Fibroblast of skin of scalp (primary cell): ENCODE measurements around the gene TAOK3.
"Not testable (repeated sequence)": the region's sequence is repeated elsewhere in the genome, so short reads cannot be mapped to it uniquely, and the experiment has no call there.

Experiments
- DNase-seq: peaks from one replicate; pipeline ENCODE4 v3.0.0-alpha.2; 2013

The TAOK3 gene

DNA sequence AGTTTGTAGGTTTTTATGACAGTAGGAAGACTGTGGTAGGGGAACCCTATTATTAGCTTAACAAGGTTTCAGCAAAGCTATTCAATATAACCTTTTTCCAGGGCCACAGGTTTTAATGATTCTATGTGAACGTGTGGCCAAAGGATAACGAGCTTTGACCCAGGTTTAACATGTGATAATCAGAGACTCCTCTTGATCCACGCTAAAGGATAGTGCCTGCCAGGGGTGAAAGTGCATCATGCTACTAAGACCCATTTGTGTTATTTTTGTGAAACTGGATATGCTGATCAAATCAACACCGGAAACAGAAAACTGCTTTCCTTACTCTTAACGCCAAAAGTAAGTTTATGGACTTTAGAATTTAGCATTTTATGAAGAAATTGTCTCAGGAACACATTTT, 909 bp upstream of the TAOK3 start:
- no peak for DNase-seq

DNA sequence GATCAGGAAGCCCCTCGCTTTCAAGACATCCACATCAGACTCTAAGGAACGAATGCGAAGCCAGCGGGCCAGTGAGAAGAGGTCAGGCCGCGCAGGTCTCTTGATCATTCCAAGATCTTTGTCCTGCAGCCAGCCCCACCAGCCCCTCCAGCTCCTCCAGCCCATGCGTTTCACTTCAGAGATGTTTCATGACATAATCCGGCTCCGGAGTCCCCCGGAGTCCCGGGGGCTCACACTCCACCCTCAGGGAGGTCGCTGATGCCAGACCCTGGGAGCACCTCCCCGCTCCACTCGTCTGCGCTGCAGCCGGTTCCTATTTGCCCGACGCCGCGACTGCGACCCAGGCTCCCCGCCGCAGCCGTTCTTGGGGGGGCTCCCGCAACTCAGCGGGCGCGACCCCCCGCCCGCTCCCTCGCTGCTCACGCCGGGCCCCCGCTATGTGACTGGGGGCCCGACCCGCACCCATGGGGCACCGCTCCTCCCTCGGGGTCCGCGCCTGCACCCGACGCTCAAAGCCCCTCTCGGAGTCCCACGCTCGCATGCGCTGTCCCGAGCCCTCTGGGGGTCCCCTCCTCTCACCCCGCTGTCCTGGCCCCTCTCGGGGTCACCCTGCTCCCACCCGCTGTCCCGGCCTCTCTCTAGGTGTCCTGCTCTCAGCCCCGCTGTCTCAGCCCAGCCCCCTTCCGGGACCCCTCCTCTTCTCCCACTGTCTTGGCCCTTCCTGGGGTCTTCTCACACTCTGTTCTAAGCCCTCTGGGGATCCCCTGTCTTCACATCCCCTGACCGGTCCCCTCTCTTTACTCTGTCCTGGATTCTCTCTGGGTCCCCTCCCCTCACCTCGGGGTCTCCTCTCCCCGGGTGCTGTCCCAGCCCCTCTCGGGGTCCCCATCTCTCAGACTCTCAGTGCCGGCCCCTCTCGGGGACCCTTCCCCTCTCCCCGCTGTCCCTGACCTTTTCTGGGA, 1.1 kb downstream of the TAOK3 start:
- no peak for DNase-seq

DNA sequence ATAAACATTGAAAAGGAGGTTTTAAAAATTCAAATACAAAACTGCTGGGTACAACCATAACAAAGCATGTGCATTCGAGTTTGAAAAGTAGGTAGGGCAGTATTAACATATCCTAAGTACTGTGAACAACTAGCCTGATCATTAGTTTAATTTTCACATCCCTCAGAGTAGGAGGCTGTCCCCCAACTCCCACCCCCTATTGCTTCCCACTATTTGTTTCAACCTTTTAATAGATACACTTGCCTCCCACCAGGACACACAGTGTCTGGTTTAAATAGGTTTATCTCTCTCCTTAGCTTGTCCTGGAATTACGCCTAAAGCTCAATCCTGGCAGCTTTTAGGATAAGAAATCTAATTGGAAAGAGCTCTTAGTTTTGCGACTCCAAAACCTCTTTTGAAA, 2.1 kb downstream of the TAOK3 start:
- no peak for DNase-seq

DNA sequence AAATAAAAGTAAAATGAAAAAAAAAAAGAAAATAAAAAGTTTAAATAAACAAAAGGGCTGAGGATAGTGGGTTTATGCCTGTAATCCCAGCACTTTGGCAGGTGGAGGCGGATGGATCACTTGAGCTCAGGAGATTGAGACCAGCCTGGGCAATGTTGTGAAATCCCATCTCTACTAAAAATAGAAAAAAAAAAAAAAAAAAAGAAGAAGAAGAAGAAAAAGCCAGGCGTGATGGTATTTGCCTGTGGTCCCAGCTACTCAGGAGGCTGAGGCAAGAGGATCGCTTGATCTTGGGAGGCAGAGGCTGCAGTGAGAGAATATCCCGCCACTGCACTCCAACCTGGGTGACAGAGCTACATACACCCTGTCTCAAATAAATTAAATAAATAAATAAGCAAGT, 3.9 kb downstream of the TAOK3 start:
- DNase-seq, result no peak

DNA sequence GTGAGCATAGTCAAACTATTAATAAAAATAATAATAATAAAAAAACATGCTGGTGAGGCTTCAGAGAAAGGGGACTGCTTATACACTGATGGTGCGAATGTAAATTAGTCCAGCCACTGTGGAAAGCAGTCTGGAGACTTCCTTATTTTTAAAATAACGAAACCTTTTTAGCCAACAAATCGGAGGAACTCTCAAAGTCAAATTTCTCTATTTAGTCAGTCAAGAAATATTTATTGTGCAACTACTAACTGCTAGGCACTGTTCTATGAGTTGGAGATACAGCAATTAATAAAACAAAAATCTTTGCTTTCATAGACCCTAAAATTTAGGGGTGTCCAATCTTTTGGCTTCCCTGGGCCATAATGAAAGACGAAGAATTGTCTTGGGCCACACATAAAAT, 10.8 kb downstream of the TAOK3 start:
- no peak for DNase-seq

DNA sequence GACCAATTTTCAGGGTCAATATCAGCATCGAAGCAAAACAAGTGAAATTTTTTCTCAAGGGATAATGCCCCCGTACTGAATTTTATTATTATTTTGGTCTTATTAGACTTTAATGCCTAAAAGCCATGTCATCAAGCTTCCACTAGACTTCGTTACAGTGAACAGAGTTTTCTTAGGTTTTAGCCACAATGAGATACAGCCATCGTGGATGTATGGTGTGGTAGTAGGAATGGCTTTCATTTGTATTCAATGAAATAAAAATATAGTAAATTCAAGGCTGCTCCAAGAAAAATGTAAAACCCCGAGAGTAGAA, 11.7 kb downstream of the TAOK3 start:
- DNase-seq, result no peak

DNA sequence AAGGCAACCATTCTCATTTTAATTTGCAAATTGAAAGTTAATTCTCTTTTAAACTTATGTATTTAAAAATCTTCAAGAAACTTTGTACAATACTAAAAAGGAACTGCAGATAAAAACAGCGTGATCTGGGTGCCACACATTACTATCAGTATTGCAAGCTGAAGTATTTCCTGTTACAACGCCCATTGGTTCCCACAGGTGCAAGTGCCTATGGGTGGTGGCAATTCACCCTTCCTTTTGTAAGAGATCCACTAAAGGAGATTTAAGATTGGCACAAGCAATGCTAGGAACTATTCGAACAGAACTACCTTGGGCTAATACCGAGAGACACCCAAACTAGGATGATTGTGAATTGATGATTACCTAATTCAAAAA, 13.2 kb downstream of the TAOK3 start:
- no peak for DNase-seq

DNA sequence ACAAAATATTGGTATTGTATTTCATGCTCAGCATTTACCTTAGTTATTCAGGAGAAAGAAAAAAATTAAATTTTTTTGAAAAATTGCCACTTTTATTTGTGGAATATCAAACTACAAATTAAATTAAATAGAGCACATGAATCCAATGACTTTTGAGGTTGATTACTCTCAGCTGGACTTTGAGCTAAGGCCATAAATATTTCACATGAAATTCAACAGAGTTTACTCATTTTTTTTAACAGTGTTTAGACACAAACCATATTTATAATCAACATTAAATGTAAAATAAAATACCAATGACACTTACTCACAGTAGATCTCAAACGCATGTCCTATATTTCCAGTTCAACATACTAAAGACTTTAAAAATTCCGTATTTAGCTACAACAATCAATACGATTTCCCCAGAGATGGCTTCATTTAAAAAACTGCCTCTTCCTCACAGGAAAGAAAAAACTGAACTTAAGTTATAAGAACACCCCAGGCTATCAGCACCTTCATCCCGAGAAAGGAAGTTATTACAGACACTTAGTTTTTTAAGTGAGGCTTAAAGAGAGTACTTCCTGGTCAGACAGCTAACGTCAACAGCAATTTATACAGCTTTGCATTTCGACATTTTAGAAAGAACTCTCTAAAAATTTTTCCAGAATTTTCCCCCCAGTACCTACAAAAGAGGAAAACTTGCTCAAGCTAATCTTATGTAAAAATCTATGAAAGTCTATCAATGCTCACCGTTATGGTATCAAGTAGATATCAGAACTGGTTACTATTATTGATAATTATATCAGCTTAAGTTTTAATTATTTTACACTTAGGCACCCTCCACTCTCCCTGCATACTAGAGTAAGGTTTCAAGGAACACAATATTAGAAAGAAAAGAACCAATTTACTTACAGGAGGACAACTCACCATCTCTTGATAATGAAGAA, 13.8 kb downstream of the TAOK3 start:
- DNase-seq, result no peak

DNA sequence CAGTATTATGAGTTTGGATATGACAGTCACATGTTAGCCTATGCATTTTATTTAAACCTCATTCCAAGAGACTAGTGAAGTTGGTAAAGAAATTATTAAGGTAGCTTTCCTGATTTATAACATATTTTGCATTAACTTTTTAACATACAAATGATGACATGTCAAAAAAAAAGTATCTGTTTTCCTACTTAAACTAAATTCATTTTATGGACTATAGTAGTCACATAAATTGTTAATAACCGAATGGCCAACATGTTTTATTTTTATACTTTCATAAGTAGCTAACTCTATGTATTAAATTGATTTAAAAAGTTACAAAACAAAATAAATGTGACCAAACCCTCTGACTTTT, 14.7 kb downstream of the TAOK3 start:
- DNase-seq, result no peak

DNA sequence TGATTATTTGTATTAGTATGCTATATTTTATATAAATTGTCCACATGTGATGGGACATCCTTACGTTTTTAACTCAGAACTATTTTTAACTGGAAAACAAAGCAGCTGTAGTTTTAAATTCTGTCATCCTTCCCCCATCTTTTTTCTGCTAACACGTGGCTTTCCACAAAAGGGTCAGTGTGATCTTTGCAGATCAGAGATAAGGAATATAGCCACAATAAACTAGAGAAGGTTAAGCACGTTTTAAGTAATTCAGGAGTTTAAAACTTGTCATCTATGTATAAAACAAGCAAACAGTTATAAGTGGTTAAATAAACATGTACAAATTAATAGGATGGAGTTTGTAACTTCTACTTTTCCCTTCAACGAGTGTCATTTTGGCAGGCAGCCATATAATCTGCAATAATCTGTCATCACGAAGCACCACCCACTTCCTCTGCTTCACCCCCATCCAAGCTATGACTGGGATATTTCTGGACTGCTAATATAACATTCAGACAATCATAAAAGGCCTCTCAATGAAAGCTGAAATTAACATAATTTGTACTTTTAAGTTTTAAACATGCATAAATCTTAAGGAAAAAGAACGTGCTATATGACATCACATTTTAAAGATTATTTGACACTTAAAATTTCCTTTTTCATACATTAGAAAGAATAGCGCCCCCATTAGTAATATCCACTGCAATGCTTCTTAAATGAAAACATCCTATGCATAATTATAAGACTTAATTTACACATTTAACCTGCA, 15.3 kb downstream of the TAOK3 start:
- peak; percentile 74 for DNase-seq

DNA sequence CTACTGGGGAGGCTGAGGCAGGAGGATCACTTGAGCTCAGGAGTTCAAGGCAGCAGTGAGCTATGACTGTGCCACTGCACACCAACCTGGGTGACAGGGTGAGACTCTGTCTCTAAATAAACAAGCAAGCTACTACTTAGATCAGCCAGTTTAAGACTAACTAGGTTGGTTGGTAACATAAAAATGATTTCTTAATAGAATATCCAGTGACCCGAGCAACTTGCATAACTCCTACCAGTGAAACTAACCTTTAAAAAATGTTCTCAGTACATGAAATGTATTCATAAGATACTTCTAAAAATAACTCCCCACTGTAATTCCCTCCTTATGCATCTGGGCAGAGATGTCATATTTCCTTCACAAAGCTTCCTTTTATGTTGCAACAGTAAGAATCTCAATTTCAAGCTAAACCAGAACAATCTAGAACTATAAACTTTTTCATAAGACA, 15.9 kb downstream of the TAOK3 start:
- peak; percentile 88 for DNase-seq

DNA sequence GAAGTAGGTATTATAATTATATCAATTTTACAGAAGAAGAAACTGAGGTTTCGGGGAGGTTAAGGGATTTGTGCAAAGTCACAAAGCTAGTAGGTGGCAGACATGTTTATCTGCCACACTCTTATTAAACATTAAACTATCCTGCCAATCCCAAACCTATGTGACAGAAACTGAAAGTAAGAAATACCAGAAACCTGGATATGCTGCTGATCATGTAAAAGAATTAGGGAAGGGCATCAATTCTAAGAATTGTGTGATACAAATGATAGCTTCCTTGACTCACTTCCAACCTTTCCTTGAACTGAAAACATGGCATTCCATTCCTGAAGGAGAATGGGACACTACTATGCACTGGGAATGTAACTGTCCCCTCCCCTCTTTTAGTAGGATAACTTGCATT, 16.9 kb downstream of the TAOK3 start:
- DNase-seq, result peak; percentile 58

DNA sequence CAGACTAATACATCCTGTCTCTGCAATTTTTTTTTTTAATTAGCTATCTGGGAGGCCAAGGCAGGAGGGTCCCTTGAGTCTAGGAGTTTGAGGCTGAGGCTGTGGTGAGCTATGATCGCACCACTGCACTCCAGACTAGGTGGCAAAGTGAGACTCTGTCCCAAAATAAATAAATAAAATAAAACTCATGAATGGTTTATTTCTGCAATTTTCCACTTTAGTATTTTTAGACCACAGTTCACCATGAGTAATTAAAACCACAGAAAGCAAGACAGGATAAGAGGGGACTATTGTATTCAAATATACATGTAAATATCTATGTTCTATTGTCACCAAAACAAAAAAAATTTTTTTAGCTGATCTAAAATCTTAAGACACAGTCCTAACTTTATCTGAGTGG, 17.8 kb downstream of the TAOK3 start:
- peak; percentile 18 for DNase-seq

DNA sequence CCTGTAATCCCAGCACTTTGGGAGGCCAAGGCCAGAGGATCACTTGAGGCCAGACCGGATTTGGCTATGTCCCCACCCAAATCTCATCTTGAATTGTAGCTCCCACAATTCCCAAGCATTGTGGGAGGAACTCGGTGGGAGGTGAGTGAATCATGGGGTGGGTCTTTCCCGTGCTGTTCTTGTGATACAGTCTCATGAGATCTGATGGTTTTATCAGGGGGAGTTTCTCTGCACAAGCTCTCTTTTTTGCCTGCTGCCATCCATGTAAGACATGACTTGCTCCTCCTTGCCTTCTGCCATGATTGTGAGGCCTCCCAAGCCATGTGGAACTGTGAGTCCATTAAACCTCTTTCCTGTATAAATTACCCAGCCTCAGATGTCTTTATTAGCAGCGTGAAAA, 18.2 kb downstream of the TAOK3 start:
- not testable (repeated sequence) for DNase-seq

DNA sequence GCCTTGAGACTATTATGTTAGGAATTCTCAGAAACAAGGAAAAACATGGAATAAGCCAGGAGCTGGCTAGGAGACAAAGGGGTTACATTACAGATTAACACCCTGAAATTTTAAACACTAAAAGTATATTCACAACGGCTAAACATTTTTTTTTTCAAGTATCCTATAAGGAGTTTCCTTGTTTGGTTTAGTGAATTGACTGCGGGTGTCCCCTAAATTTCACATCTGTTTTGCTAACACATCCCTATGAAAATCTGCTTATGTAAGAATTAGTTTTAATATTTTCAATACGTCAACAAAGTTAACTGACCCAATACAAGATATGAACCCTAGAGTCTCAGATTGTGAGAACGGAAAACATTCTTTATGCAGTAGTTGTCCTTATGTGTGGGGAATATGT, 19.0 kb downstream of the TAOK3 start:
- no peak for DNase-seq

DNA sequence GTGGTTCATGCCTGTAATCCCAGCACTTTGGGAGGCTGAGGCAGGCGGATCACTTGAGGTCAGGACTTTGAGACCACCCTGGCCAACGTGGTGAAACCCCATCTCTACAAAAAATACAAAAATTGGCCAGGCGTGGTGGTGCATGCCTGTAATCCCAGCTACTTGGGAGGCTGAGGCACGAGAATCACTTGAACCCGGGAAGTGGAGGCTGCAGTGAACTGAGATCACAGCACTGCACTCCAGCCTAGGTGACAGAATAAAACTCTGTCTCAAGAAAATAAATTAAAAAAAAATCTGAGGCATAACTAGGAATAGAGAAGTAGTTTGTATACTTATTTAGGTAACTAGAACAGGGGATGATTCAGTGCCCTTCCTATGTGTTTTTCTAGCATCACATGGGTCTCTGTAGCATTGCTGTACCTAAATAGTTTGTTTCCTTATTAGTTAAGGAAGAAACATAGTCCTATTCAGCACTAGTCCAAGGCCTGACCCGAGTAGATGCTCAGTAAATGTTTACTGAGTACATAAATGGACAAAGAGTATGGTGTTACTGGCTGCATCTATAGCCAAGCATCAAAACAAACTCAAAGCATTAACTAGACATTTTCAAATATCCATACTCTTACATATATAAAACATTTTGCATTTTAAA, 21.7 kb downstream of the TAOK3 start:
- DNase-seq, result no peak

DNA sequence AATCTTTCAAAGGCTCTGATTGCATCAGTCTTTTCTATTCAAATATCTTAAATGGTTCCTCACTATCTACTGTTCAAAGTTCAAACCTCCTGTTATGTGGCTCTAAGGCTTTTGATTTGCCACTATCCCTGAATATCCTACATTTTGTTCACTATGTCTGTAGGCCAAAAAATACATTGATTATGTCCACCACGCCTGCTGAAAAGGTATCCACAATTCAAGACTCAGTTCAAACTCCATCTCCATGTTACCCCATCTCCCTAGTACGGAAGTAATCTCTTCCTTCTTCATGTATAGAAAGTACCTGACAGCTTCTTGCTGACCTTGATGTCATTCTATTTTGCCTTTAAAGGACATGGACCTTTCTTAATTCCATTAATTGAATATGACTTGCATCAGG, 24.8 kb downstream of the TAOK3 start:
- DNase-seq, result no peak

DNA sequence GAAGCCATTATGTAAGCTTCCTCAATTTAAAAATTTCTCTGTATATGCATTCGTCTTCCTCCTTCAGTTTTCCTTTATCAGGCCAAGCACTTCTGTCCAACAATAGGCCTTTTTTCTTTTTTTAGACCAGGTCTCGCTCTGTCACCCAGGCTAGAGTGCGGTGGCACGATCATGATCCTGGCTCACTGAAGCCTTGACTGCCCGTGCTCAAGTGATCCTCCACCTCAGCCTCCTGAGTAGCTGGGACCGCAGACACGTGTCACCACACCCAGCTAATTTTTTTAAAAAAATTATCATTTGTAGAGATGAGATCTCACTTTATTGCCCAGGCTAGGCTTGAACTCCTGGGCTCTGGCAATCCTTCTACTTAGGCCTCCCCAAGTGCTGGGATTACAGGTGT, 25.8 kb downstream of the TAOK3 start:
- no peak for DNase-seq

DNA sequence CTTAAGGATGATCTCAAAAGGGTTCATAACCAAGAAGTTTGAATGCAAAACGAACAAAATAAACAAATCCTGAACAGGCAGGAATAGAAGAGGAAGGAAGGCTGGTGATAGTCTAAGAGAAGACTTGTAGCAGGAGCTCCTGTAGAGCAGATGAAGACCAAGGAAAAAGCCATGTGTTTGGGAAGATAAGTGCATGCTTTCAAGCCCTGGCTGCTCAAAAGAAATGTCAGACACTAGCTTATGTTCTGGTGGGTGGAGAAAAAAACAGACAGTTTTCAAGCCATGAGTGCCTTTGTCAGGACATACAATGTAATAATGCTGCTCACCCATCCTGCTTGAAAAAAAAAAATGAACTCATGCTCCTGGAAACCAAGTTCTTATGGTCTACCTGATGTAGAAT, 27.4 kb downstream of the TAOK3 start:
- DNase-seq, result no peak

DNA sequence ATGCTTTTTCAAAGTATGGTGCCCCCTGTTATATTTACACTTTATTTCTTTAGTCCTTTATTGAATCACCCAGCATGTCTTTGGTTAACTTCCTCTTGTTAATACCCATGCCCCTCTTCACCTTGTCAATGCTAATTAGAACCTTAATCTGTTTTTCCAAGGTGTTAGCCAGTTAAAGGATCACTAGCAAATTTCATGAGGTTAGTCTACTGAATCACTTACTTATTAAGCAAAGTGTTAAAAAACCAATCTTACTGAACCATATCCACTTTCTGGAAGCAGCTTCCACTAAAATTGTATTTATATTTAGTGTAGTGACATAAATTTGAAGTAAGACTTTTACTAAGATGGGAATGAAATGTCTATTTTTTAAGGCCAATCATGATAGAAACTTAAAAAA, 27.9 kb downstream of the TAOK3 start:
- DNase-seq, result no peak

DNA sequence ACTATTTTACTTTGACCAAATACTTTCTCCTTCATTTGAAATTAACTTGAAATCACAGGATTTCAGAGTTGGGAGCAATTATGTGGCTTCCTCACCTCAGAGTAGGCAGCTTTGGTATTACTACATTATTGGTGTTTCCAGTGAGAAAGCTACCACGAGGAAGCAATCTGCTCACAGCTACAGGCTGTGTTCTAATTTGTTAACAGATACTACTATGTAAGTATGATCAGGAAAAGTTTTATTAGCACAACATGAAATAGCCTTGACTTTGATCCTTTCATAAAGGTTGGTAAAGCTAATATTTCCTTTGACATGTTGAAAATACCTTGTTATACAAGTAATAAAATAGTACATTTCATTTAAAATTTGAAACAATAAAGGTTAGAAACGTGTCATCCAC, 30.6 kb downstream of the TAOK3 start:
- DNase-seq, result no peak

DNA sequence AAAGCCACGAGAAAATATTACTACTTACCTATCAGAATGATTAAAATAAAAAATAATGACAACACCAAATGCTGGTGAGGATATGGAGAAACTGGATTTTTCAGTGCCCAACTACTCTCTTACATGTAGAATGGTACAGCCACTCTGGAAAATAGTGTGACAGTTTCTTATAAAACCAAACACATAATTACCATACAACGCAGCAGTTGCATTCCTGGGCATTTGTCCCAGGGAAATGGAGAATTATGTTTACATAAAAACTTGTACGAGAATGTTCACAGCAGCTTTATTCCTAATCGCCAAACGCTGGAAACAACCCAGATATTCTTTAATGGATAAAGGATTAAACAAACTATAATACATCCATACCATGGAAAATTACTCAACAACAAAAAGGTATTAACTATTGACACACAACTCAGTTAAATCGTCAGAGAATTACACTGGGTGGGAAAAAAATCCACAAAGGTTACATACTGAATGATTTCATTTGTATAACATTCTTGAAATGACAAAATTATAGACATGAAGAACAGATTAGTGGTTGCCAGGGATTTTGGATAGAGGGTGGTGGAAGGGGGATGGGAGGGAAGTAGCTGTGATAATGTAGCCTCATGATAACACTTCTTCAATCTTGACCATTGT, 35.4 kb downstream of the TAOK3 start:
- peak; percentile 71 for DNase-seq
